BLaER1 (cell line): ENCODE results near the gene MAP1B.

Experiments used
- H3K27ac ChIP-seq: shearing (Covaris generic); formaldehyde crosslinking; 2 replicates; pipeline ENCODE4 v1.8.1; 2022
- H3K27me3 ChIP-seq: shearing (Covaris generic); formaldehyde crosslinking; 2 replicates; pipeline ENCODE4 v1.8.1; 2022
- H3K36me3 ChIP-seq: shearing (Covaris generic); formaldehyde crosslinking; 2 replicates; pipeline ENCODE4 v1.8.1; 2022
- H3K4me1 ChIP-seq: shearing (Covaris generic); formaldehyde crosslinking; 2 replicates; pipeline ENCODE4 v1.8.1; 2022
- H3K4me2 ChIP-seq: shearing (Covaris generic); formaldehyde crosslinking; 2 replicates; pipeline ENCODE4 v1.8.1; 2022
- H3K4me3 ChIP-seq: shearing (Covaris generic); formaldehyde crosslinking; 2 replicates; pipeline ENCODE4 v1.8.1; 2022
- H3K9ac ChIP-seq: shearing (Covaris generic); formaldehyde crosslinking; 2 replicates; pipeline ENCODE4 v1.8.1; 2022
- H3K9me3 ChIP-seq: shearing (Covaris generic); formaldehyde crosslinking; 2 replicates; pipeline ENCODE4 v1.8.1; 2022
- H4K20me1 ChIP-seq: shearing (Covaris generic); formaldehyde crosslinking; 2 replicates; pipeline ENCODE4 v1.8.1; 2022
- Cebpa-rat ChIP-seq: shearing (Covaris generic); IDR thresholded peaks from 2 replicates; pipeline ENCODE4 v1.8.1; 2022

MAP1B gene

GRCh38 chr5:72212171-72212570 lies 104.9 kb downstream of the MAP1B start:
- no peaks in the 10 kb centered on the region for H3K9me3 ChIP-seq
- H4K20me1 ChIP-seq, result no peaks in the 10 kb centered on the region
- TF ChIP-seq Cebpa-rat, result no peak
- no peak overlapping the region for H3K4me3 ChIP-seq
- peaks cover 20% of the 10 kb centered on the region; the same call in 1 of the 2 replicates for H3K36me3 ChIP-seq
- no peaks in the 10 kb centered on the region for H3K4me1 ChIP-seq
- no peak overlapping the region for H3K27ac ChIP-seq
- no peak overlapping the region for H3K4me2 ChIP-seq
- no peaks in the 10 kb centered on the region for H3K27me3 ChIP-seq
- no peak overlapping the region for H3K9ac ChIP-seq

GRCh38 chr5:72213482-72213881 lies 106.2 kb downstream of the MAP1B start:
- H3K4me1 ChIP-seq, result no peaks in the 10 kb centered on the region
- H3K27me3 ChIP-seq, result no peaks in the 10 kb centered on the region
- H3K9me3 ChIP-seq, result no peaks in the 10 kb centered on the region
- H3K36me3 ChIP-seq, result peaks cover 32% of the 10 kb centered on the region
- no peak overlapping the region for H3K9ac ChIP-seq
- H3K4me3 ChIP-seq, result no peak overlapping the region
- no peak for TF ChIP-seq Cebpa-rat
- H3K27ac ChIP-seq, result no peak overlapping the region
- H4K20me1 ChIP-seq, result no peaks in the 10 kb centered on the region
- H3K4me2 ChIP-seq, result no peak overlapping the region

- Histone ChIP-seq H3K27ac (no peak overlapping the region), H3K4me2 (no peak overlapping the region), H3K4me3 (no peak overlapping the region), H3K27me3 (no peaks in the 10 kb centered on the region), H3K4me1 (no peaks in the 10 kb centered on the region), H3K36me3 (peaks cover 38% of the 10 kb centered on the region), H3K9me3 (no peaks in the 10 kb centered on the region), H3K9ac (no peak overlapping the region), H4K20me1 (no peaks in the 10 kb centered on the region)
- TF ChIP-seq Cebpa-rat, result no peak
Observed at GRCh38 chr5:72214168-72214567, 106.9 kb downstream of the MAP1B start.

- Histone ChIP-seq H3K27ac (no peak overlapping the region), H3K4me2 (no peak overlapping the region), H3K4me3 (no peak overlapping the region), H3K36me3 (peaks cover 64% of the 10 kb centered on the region), H3K9me3 (no peaks in the 10 kb centered on the region), H3K9ac (no peak overlapping the region), H4K20me1 (no peaks in the 10 kb centered on the region), H3K4me1 (no peaks in the 10 kb centered on the region), H3K27me3 (no peaks in the 10 kb centered on the region)
- no peak for TF ChIP-seq Cebpa-rat
Observed at GRCh38 chr5:72216756-72217155, 109.5 kb downstream of the MAP1B start.

GRCh38 chr5:72221099-72221498 lies 113.8 kb downstream of the MAP1B start:
- H3K27me3 ChIP-seq, result no peaks in the 10 kb centered on the region
- no peak overlapping the region for H3K4me2 ChIP-seq
- no peak overlapping the region for H3K27ac ChIP-seq
- no peak overlapping the region for H3K4me3 ChIP-seq
- no peak overlapping the region for H3K9ac ChIP-seq
- no peak for TF ChIP-seq Cebpa-rat
- H3K9me3 ChIP-seq, result no peaks in the 10 kb centered on the region
- H4K20me1 ChIP-seq, result no peaks in the 10 kb centered on the region
- peaks cover 99% of the 10 kb centered on the region for H3K36me3 ChIP-seq
- H3K4me1 ChIP-seq, result no peaks in the 10 kb centered on the region

GRCh38 chr5:72221541-72221940 lies 114.3 kb downstream of the MAP1B start:
- TF ChIP-seq Cebpa-rat, result no peak
- Histone ChIP-seq H3K36me3 (peaks cover 99% of the 10 kb centered on the region), H3K4me1 (no peaks in the 10 kb centered on the region)

GRCh38 chr5:72222521-72222920 lies 115.2 kb downstream of the MAP1B start:
- H3K9me3 ChIP-seq, result no peaks in the 10 kb centered on the region
- no peak overlapping the region for H3K4me3 ChIP-seq
- H3K4me2 ChIP-seq, result no peak overlapping the region
- no peaks in the 10 kb centered on the region for H3K4me1 ChIP-seq
- H3K36me3 ChIP-seq, result peaks cover 100% of the 10 kb centered on the region
- H3K27ac ChIP-seq, result no peak overlapping the region
- no peak overlapping the region for H3K9ac ChIP-seq
- no peak for TF ChIP-seq Cebpa-rat
- H4K20me1 ChIP-seq, result no peaks in the 10 kb centered on the region
- no peaks in the 10 kb centered on the region for H3K27me3 ChIP-seq

More at GRCh38 chr5:72221541-72221940, 114.3 kb downstream of the MAP1B start:
- Histone ChIP-seq H4K20me1 (no peaks in the 10 kb centered on the region), H3K27me3 (no peaks in the 10 kb centered on the region), H3K4me3 (no peak overlapping the region), H3K9me3 (no peaks in the 10 kb centered on the region), H3K4me2 (no peak overlapping the region), H3K9ac (no peak overlapping the region), H3K27ac (no peak overlapping the region)

- no peaks in the 10 kb centered on the region for H3K9me3 ChIP-seq
- H4K20me1 ChIP-seq, result no peaks in the 10 kb centered on the region
- H3K9ac ChIP-seq, result no peak overlapping the region
- no peaks in the 10 kb centered on the region for H3K27me3 ChIP-seq
- H3K27ac ChIP-seq, result no peak overlapping the region
- no peak overlapping the region for H3K4me3 ChIP-seq
- no peaks in the 10 kb centered on the region for H3K4me1 ChIP-seq
- TF ChIP-seq Cebpa-rat, result no peak
- H3K4me2 ChIP-seq, result no peak overlapping the region
- H3K36me3 ChIP-seq, result peaks cover 94% of the 10 kb centered on the region
Observed at GRCh38 chr5:72223371-72223770, 116.1 kb downstream of the MAP1B start.

- no peaks in the 10 kb centered on the region for H3K27me3 ChIP-seq
- no peak overlapping the region for H3K27ac ChIP-seq
- H3K4me1 ChIP-seq, result no peaks in the 10 kb centered on the region
- H4K20me1 ChIP-seq, result no peaks in the 10 kb centered on the region
- no peak overlapping the region for H3K9ac ChIP-seq
- H3K9me3 ChIP-seq, result no peaks in the 10 kb centered on the region
- H3K4me3 ChIP-seq, result no peak overlapping the region
- H3K36me3 ChIP-seq, result peaks cover 91% of the 10 kb centered on the region
- no peak for TF ChIP-seq Cebpa-rat
- H3K4me2 ChIP-seq, result no peak overlapping the region
Observed at GRCh38 chr5:72224946-72225463, 117.7 kb downstream of the MAP1B start.

- no peak for TF ChIP-seq Cebpa-rat
- H3K27ac ChIP-seq, result no peak overlapping the region
- no peak overlapping the region for H3K4me3 ChIP-seq
- no peak overlapping the region for H3K4me2 ChIP-seq
- no peaks in the 10 kb centered on the region for H3K27me3 ChIP-seq
- no peaks in the 10 kb centered on the region for H3K9me3 ChIP-seq
- H4K20me1 ChIP-seq, result no peaks in the 10 kb centered on the region
- H3K9ac ChIP-seq, result no peak overlapping the region
- H3K36me3 ChIP-seq, result peaks cover 91% of the 10 kb centered on the region
- H3K4me1 ChIP-seq, result no peaks in the 10 kb centered on the region
Observed at GRCh38 chr5:72225741-72226140, 118.5 kb downstream of the MAP1B start.

- TF ChIP-seq Cebpa-rat, result no peak
- H3K36me3 ChIP-seq, result peaks cover 90% of the 10 kb centered on the region
Observed at GRCh38 chr5:72226950-72227349, 119.7 kb downstream of the MAP1B start.

More at GRCh38 chr5:72226950-72227349, 119.7 kb downstream of the MAP1B start:
- no peaks in the 10 kb centered on the region for H3K27me3 ChIP-seq
- no peak overlapping the region for H3K4me3 ChIP-seq
- no peak overlapping the region for H3K4me2 ChIP-seq
- H3K9ac ChIP-seq, result no peak overlapping the region
- no peaks in the 10 kb centered on the region for H3K4me1 ChIP-seq
- no peaks in the 10 kb centered on the region for H4K20me1 ChIP-seq
- H3K9me3 ChIP-seq, result no peaks in the 10 kb centered on the region
- H3K27ac ChIP-seq, result no peak overlapping the region
